ENCODE data around the gene COBL. TPM values are rescaled to one million over a fixed set of nuclear protein-coding genes. Genes with fewer than 3 reads are reported as not detected.

Gene COBL
- total and polyA plus RNA-seq, 5 donors from 2014 or later = 0.03 to 0.59 TPM; not detected in 3

GRCh38 chr7:51160990-51161615 is 155.5 kb downstream of the COBL start:
- no peak overlapping the region for H3K27ac Mint-ChIP-seq
- ATAC-seq (ENCODE audit: low read depth in 2 of 2) = no peak
- H3K4me1 Mint-ChIP-seq = peaks cover 0 to 5% (median 0%) of the 10 kb centered on the region in 4 donors
- no peaks in the 10 kb centered on the region for H3K9me3 Mint-ChIP-seq
- H3K27me3 Mint-ChIP-seq = peaks cover 35% of the 10 kb centered on the region
- Histone ChIP-seq H3K36me3 (ENCODE audit: control insufficient read depth, insufficient read depth, low read length) (no peaks in the 10 kb centered on the region), H3K4me1 (ENCODE audit: control insufficient read depth, insufficient read depth, low read length, poor library complexity, severe bottlenecking) (no peaks in the 10 kb centered on the region), H3K27ac (ENCODE audit: insufficient read depth, low read length, poor library complexity, severe bottlenecking) (no peak overlapping the region), H3K4me3 (ENCODE audit: low read depth, low read length) (no peak overlapping the region), H3K9me3 (ENCODE audit: control insufficient read depth in 2 of 2, low read length in 2 of 2) (no peaks in the 10 kb centered on the region), H3K27me3 (ENCODE audit: control insufficient read depth, insufficient read depth, low read length) (peaks cover 12% of the 10 kb centered on the region)
- no peak overlapping the region for H3K4me3 Mint-ChIP-seq
- H3K36me3 Mint-ChIP-seq = no peaks in the 10 kb centered on the region
- DNase-seq = peak; percentile 8 to 67 (median 39)

DNA sequence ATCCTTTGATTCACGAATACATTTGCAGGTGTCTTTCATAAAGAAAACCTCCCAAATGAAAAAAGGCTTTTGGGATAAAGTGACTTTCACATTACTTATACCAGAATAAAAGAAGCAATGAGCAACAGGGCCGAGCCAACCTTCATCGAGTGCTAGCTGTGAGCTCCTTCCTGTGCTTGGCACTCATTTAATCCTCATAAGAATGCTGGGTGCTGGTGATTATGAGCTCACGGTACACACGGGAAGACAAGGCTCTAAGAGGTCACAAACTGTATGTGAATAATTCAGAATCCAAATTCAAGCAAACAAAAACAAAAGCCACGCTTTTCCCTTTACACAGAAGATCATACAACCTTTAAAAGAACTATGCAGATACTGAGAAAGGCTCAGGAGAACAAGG is 156.2 kb downstream of the COBL start:
- H3K36me3 ChIP-seq (ENCODE audit: control insufficient read depth, insufficient read depth, low read length) = no peaks in the 10 kb centered on the region
- no peak for DNase-seq
- no peak overlapping the region for H3K4me3 ChIP-seq (ENCODE audit: low read depth, low read length)
- H3K9me3 ChIP-seq (ENCODE audit: control insufficient read depth in 2 of 2, low read length in 2 of 2) = no peaks in the 10 kb centered on the region
- Mint-ChIP-seq H3K27ac (no peak overlapping the region), H3K4me1 (peaks cover 0 to 5% (median 0%) of the 10 kb centered on the region in 4 donors), H3K9me3 (no peaks in the 10 kb centered on the region), H3K4me3 (no peak overlapping the region), H3K27me3 (peaks cover 30% of the 10 kb centered on the region), H3K36me3 (no peaks in the 10 kb centered on the region)
- peaks cover 11% of the 10 kb centered on the region for H3K27me3 ChIP-seq (ENCODE audit: control insufficient read depth, insufficient read depth, low read length)
- no peak overlapping the region for H3K27ac ChIP-seq (ENCODE audit: insufficient read depth, low read length, poor library complexity, severe bottlenecking)
- ATAC-seq (ENCODE audit: low read depth in 2 of 2) = no peak
- H3K4me1 ChIP-seq (ENCODE audit: control insufficient read depth, insufficient read depth, low read length, poor library complexity, severe bottlenecking) = no peaks in the 10 kb centered on the region

DNA sequence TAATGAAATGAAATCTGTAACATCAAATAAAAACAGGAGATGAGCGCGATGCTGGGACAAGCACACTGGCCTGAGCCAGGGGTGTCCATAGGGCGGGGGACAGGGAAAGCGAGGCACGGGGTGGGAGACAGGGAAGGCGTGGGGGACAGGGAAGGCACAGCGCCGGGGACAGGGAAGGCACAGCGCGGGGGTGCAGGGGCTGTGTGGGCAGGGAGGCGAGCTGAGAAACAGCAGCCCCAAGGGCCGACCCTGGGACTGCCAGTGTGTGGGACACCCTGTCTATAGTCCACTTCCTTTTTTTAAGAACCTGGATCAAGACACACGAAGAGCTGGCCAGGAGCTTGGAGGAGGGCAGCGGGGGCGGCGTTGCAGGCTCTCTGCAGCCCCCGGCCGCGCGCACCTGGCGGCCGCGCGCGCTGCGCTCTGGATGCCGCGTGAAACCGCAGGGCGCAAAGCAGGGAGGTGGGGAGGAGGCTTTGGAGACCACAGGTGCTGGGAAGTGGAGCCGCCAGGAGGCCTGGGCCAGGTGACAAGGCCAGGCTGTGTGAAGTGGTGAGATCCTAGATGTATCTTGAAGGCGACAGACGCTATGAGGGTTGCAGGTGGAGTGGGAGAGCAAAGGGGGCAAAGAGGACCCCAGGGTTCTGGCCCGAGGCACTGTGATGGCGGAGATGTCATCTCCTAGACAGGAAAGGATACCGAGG is 157.7 kb downstream of the COBL start:
- Histone ChIP-seq H3K9me3 (ENCODE audit: control insufficient read depth in 2 of 2, low read length in 2 of 2) (no peaks in the 10 kb centered on the region), H3K27ac (ENCODE audit: insufficient read depth, low read length, poor library complexity, severe bottlenecking) (no peak overlapping the region), H3K4me1 (ENCODE audit: control insufficient read depth, insufficient read depth, low read length, poor library complexity, severe bottlenecking) (no peaks in the 10 kb centered on the region), H3K4me3 (ENCODE audit: low read depth, low read length) (no peak overlapping the region), H3K36me3 (ENCODE audit: control insufficient read depth, insufficient read depth, low read length) (no peaks in the 10 kb centered on the region), H3K27me3 (ENCODE audit: control insufficient read depth, insufficient read depth, low read length) (peaks cover 5% of the 10 kb centered on the region)
- DNase-seq (no peak), ATAC-seq (ENCODE audit: low read depth in 2 of 2) (no peak)
- Mint-ChIP-seq H3K27me3 (peaks cover 30% of the 10 kb centered on the region), H3K9me3 (no peaks in the 10 kb centered on the region), H3K4me3 (no peak overlapping the region), H3K4me1 (peaks cover 0 to 3% (median 0%) of the 10 kb centered on the region in 4 donors), H3K36me3 (no peaks in the 10 kb centered on the region), H3K27ac (peak overlapping the region in 1 of 3 donors; percentile 38)

- no peak for ATAC-seq (ENCODE audit: low read depth in 2 of 2)
- H3K27ac Mint-ChIP-seq = no peak overlapping the region
- H3K36me3 ChIP-seq (ENCODE audit: control insufficient read depth, insufficient read depth, low read length) = no peaks in the 10 kb centered on the region
- no peaks in the 10 kb centered on the region for H3K4me1 ChIP-seq (ENCODE audit: control insufficient read depth, insufficient read depth, low read length, poor library complexity, severe bottlenecking)
- H3K27me3 ChIP-seq (ENCODE audit: control insufficient read depth, insufficient read depth, low read length) = peaks cover 3% of the 10 kb centered on the region
- H3K27me3 Mint-ChIP-seq = peaks cover 27% of the 10 kb centered on the region
- H3K4me1 Mint-ChIP-seq = peaks cover 0 to 3% (median 0%) of the 10 kb centered on the region in 4 donors
- H3K4me3 Mint-ChIP-seq = no peak overlapping the region
- DNase-seq = no peak
- no peak overlapping the region for H3K27ac ChIP-seq (ENCODE audit: insufficient read depth, low read length, poor library complexity, severe bottlenecking)
- H3K9me3 Mint-ChIP-seq = no peaks in the 10 kb centered on the region
- no peaks in the 10 kb centered on the region for H3K9me3 ChIP-seq (ENCODE audit: control insufficient read depth in 2 of 2, low read length in 2 of 2)
- H3K4me3 ChIP-seq (ENCODE audit: low read depth, low read length) = no peak overlapping the region
- no peaks in the 10 kb centered on the region for H3K36me3 Mint-ChIP-seq
These were observed 158.4 kb downstream of the COBL start for GRCh38 chr7:51158211-51158610.

GRCh38 chr7:51154201-51154600 is 162.4 kb downstream of the COBL start:
- Histone ChIP-seq H3K36me3 (ENCODE audit: control insufficient read depth, insufficient read depth, low read length) (no peaks in the 10 kb centered on the region), H3K27me3 (ENCODE audit: control insufficient read depth, insufficient read depth, low read length) (no peaks in the 10 kb centered on the region), H3K4me3 (ENCODE audit: low read depth, low read length) (no peak overlapping the region), H3K27ac (ENCODE audit: insufficient read depth, low read length, poor library complexity, severe bottlenecking) (no peak overlapping the region), H3K4me1 (ENCODE audit: control insufficient read depth, insufficient read depth, low read length, poor library complexity, severe bottlenecking) (no peaks in the 10 kb centered on the region), H3K9me3 (ENCODE audit: control insufficient read depth in 2 of 2, low read length in 2 of 2) (no peaks in the 10 kb centered on the region)
- Mint-ChIP-seq H3K36me3 (no peaks in the 10 kb centered on the region), H3K4me3 (no peak overlapping the region), H3K4me1 (no peaks in the 10 kb centered on the region), H3K9me3 (peaks cover 0 to 1% (median 0%) of the 10 kb centered on the region in 7 donors), H3K27me3 (peaks cover 17% of the 10 kb centered on the region), H3K27ac (no peak overlapping the region)
- ATAC-seq (ENCODE audit: low read depth in 2 of 2) = no peak
- DNase-seq = no peak

- DNase-seq (no peak), ATAC-seq (ENCODE audit: low read depth in 2 of 2) (no peak)
- H3K27ac Mint-ChIP-seq = no peak overlapping the region
- Histone ChIP-seq H3K4me3 (ENCODE audit: low read depth, low read length) (no peak overlapping the region), H3K27ac (ENCODE audit: insufficient read depth, low read length, poor library complexity, severe bottlenecking) (no peak overlapping the region), H3K27me3 (ENCODE audit: control insufficient read depth, insufficient read depth, low read length) (no peaks in the 10 kb centered on the region), H3K9me3 (ENCODE audit: control insufficient read depth in 2 of 2, low read length in 2 of 2) (no peaks in the 10 kb centered on the region), H3K4me1 (ENCODE audit: control insufficient read depth, insufficient read depth, low read length, poor library complexity, severe bottlenecking) (no peaks in the 10 kb centered on the region), H3K36me3 (ENCODE audit: control insufficient read depth, insufficient read depth, low read length) (no peaks in the 10 kb centered on the region)
- peaks cover 0 to 8% (median 2%) of the 10 kb centered on the region in 7 donors for H3K9me3 Mint-ChIP-seq
- no peaks in the 10 kb centered on the region for H3K4me1 Mint-ChIP-seq
- H3K27me3 Mint-ChIP-seq = peaks cover 16% of the 10 kb centered on the region
- no peak overlapping the region for H3K4me3 Mint-ChIP-seq
- no peaks in the 10 kb centered on the region for H3K36me3 Mint-ChIP-seq
These were observed 163.9 kb downstream of the COBL start for GRCh38 chr7:51152706-51153200.

DNA sequence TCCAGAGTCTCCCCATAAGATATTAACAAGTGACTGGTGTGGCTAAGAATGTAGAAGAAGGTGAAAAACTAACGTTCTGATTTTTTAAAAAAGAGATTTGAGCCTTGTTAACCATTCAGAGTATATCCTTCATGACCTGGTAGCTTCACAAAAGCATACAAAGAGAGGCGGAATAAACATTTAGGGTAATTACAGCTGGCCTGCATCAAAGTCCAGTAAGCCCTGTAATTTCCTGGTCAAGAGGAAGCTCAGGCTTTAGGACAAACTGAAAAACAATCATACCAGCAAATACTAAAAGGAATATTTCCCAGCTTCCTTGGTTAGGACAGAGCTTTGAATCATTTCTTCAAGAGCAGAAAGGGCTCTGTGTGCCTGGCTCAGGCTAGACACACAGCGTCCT is 165.2 kb downstream of the COBL start:
- no peak overlapping the region for H3K4me3 ChIP-seq (ENCODE audit: low read depth, low read length)
- H3K9me3 ChIP-seq (ENCODE audit: control insufficient read depth in 2 of 2, low read length in 2 of 2) = peaks cover 0 to 12% of the 10 kb centered on the region in 2 experiments
- H3K27me3 ChIP-seq (ENCODE audit: control insufficient read depth, insufficient read depth, low read length) = no peaks in the 10 kb centered on the region
- Mint-ChIP-seq H3K4me3 (no peak overlapping the region), H3K36me3 (no peaks in the 10 kb centered on the region), H3K27me3 (peaks cover 11% of the 10 kb centered on the region), H3K4me1 (no peaks in the 10 kb centered on the region), H3K9me3 (peaks cover 0 to 12% (median 2%) of the 10 kb centered on the region in 7 donors), H3K27ac (no peak overlapping the region)
- H3K36me3 ChIP-seq (ENCODE audit: control insufficient read depth, insufficient read depth, low read length) = no peaks in the 10 kb centered on the region
- no peak overlapping the region for H3K27ac ChIP-seq (ENCODE audit: insufficient read depth, low read length, poor library complexity, severe bottlenecking)
- ATAC-seq (ENCODE audit: low read depth in 2 of 2) (no peak), DNase-seq (no peak)
- H3K4me1 ChIP-seq (ENCODE audit: control insufficient read depth, insufficient read depth, low read length, poor library complexity, severe bottlenecking) = no peaks in the 10 kb centered on the region
